Transverse colon (tissue), 4 donors: ENCODE data around the gene LOXL1. TPM values are rescaled to one million over a fixed set of nuclear protein-coding genes. Genes with fewer than 3 reads are reported as not detected.
"Not testable (repeated sequence)": the region's sequence is repeated elsewhere in the genome, so short reads cannot be mapped to it uniquely, and the experiment has no call there.

Experiments
- DNase-seq: peaks from one replicate; pipeline ENCODE4 v3.0.0-alpha.2; 2019
- H3K27ac ChIP-seq, 4 donors: fragments of 200-600 bp; sonication (generic); 2 replicates each; pipeline ENCODE4 v1.5.1; 2016 to 2018; ENCODE audit warnings: inconsistent platforms in 4 of 4
- H3K27me3 ChIP-seq: fragments of 200-600 bp; sonication (generic); 2 replicates; pipeline ENCODE4 v1.5.1; 2017; ENCODE audit warnings: inconsistent platforms
- H3K36me3 ChIP-seq, 4 donors: fragments of 200-600 bp; sonication (generic); 2 replicates each; pipeline ENCODE4 v1.5.1; 2017 to 2019; ENCODE audit warnings: inconsistent platforms in 4 of 4
- H3K4me1 ChIP-seq, 4 donors: fragments of 200-600 bp; sonication (generic); 2 replicates each; pipeline ENCODE4 v1.5.1; 2017 to 2020; ENCODE audit warnings: inconsistent platforms in 4 of 4
- H3K4me3 ChIP-seq, 4 donors: fragments of 200-600 bp; sonication (generic); 1 replicate in 1 of 4; 2 replicates in 3 of 4; pipeline versions ENCODE4 v1.5.1 to v1.6.1; 2017 to 2019; ENCODE audit warnings: inconsistent platforms in 4 of 4
- H3K9me3 ChIP-seq, 2 donors: fragments of 200-600 bp; sonication (generic); 2 replicates each; pipeline ENCODE4 v1.5.1; 2017 to 2019; ENCODE audit warnings: inconsistent platforms in 2 of 2
- EP300 ChIP-seq: sonication (generic); formaldehyde crosslinking; IDR thresholded peaks from one replicate; pipeline ENCODE4 v1.6.1; 2017; ENCODE audit warnings: antibody characterized with exemption, low read depth
- POLR2A ChIP-seq: fragments of 450-650 bp; IDR thresholded peaks from one replicate; pipeline ENCODE4 v1.6.1; 2016; ENCODE audit warnings: antibody characterized with exemption, mild to moderate bottlenecking, moderate library complexity
- WGBS, 2 donors: methylation state at CpG; one replicate each; pipeline ENCODE4 v1.1.5; 2018; ENCODE audit warnings: low coverage in 1 of 2; 5-methylcytosine and 5-hydroxymethylcytosine counted together
- in situ Hi-C, 4 donors: fragments of 200-750 bp; cut with MboI; loops; one replicate each; pipeline versions ENCODE4 v1.15.0 to v1.15.1; 2017; ENCODE audit warnings: low sequenced_read_pairs in 3 of 4, low pct_ligation_motif_present in 1 of 4, low pct_unique_long_range_greater_than_20kb in 1 of 4
- intact Hi-C: fragments of 100-400 bp; cut with DNase I; formaldehyde crosslinking; loops from one replicate; pipeline ENCODE4 v1.15.1; 2023; ENCODE audit warnings: low total_unique reads
- total RNA-seq, 4 donors: library from RNA; depleted of rRNA; stranded (reverse); fragments of >200 nt; gene quantifications; one replicate each; pipeline ENCODE4 v1.1.0, GENCODE V29; 2016
- TF ChIP-seq, protein P1 (sequence below), 5 experiments: fragments of 200-600 bp in 3 of 5; fragments of 450-650 bp in 2 of 5; sonication (generic) in 3 of 5; IDR thresholded peaks; 1 replicate in 2 of 5; 2 replicates in 3 of 5; pipeline ENCODE4 v1.5.1; 2016 to 2017; ENCODE audit warnings: antibody characterized with exemption in 5 of 5, inconsistent platforms in 3 of 5, mild to moderate bottlenecking in 2 of 5, moderate library complexity in 1 of 5

LOXL1 gene
- total RNA-seq, 4 donors from 2014 or later = 1.8 to 6.8 (median 1.9) TPM; not detected in 1

DNA sequence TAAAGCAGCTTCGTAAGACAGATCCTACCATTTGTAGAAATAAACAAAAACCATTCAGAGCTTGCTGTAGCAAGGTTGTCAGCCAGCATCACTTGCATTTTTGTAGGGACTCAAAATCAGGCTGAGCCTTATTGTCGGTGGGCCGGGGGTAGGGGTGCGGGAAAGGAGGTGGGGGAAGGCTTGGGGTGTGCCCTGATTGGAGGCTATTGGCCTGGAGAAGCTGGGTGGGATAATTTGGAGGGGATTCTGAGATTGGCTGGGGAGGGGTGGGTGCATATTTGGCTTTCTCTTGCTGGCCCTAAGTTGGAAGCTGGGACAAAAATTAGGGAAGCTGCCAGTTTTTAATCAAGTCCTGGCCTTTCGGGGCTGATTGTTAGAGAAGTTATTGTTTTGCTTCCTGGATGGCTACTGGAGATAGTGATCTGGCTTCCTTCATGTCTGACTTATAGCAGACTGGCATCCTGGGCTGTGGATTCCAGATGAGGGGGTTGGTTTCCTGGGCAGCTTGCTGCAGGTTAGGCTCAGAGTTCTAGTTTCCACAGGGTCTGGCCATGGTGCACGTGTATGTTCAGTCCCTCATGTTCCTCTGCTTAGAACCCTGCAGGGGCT is 43.0 kb downstream of the LOXL1 start:
- in situ Hi-C loops = loop anchor here in 1 of 4 donors (10.0 to 25.0 kb wide), 2 partner anchors 56 to 343 kb away; no protein-coding TSS in a partner anchor

DNA sequence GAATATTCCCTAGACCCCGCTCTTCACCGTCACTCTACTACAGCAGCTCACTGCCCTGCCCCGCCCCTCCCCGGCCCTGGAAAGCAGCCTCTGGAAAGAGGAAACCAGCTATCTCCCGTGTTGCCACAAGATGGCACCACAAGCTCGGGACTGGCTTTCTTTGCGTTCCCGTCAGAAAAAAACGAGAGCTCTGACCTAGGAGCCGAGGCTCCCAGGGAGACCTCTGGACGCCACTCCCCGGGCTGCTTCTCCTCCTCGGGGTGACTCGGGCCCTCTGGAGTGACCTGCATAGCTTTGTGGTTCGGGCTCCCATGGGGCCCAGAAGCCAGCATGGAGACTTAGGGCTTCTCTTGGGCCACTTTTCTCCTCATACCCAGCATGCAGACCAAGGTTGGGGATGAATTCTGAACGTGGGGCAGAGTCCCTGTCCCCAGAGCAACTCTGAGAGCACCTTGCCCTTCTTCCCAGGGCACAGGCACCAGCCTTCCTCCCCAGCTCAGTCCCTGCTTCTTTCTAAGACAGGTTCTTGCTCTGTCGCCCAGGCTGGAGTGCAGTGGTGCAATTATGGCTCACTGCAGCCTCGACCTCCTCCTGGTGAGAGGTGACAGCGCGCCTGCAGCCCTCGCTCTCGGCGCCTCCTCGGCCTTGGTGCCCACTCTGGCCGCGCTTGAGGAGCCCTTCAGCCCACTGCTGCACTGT is 46.9 kb downstream of the LOXL1 start:
- peak overlapping the region in 1 of 4 donors; percentile 21 for H3K4me3 ChIP-seq
- H3K27ac ChIP-seq = no peak overlapping the region
- TF ChIP-seq POLR2A = no peak
- TF ChIP-seq, protein P1, sequence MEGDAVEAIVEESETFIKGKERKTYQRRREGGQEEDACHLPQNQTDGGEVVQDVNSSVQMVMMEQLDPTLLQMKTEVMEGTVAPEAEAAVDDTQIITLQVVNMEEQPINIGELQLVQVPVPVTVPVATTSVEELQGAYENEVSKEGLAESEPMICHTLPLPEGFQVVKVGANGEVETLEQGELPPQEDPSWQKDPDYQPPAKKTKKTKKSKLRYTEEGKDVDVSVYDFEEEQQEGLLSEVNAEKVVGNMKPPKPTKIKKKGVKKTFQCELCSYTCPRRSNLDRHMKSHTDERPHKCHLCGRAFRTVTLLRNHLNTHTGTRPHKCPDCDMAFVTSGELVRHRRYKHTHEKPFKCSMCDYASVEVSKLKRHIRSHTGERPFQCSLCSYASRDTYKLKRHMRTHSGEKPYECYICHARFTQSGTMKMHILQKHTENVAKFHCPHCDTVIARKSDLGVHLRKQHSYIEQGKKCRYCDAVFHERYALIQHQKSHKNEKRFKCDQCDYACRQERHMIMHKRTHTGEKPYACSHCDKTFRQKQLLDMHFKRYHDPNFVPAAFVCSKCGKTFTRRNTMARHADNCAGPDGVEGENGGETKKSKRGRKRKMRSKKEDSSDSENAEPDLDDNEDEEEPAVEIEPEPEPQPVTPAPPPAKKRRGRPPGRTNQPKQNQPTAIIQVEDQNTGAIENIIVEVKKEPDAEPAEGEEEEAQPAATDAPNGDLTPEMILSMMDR (IDR thresholded peaks at IDR 0.05) = peak; percentile 80 to 88 (median 85)
- no peaks in the 10 kb centered on the region for H3K36me3 ChIP-seq
- peaks cover 32% of the 10 kb centered on the region for H3K27me3 ChIP-seq
- peaks cover 0 to 16% (median 4%) of the 10 kb centered on the region in 4 donors for H3K4me1 ChIP-seq
- DNase-seq = peak; percentile 90
- intact Hi-C loops (loop anchor here (2.0 to 10.0 kb wide), 2 partner anchors 66 to 352 kb away; no protein-coding TSS in a partner anchor), in situ Hi-C loops (loop anchor here in 1 of 4 donors (25.0 kb wide), 1 partner anchor 339 kb away; no protein-coding TSS in a partner anchor)
- H3K9me3 ChIP-seq = no peaks in the 10 kb centered on the region
- WGBS, 2 donors = 28% methylated on average over 25 of the region's 26 CpGs; no CpG with 5 or more reads in 1 of the 2 donors

More for the DNA sequence above, 43.0 kb downstream of the LOXL1 start:
- TF ChIP-seq, protein P1 (IDR thresholded peaks at IDR 0.05) = no peak
- no peaks in the 10 kb centered on the region for H3K9me3 ChIP-seq
- no peaks in the 10 kb centered on the region for H3K36me3 ChIP-seq
- H3K4me1 ChIP-seq = peaks cover 3 to 23% (median 9%) of the 10 kb centered on the region in 4 donors
- no peak for DNase-seq
- peaks cover 3% of the 10 kb centered on the region for H3K27me3 ChIP-seq
- intact Hi-C loops = no loop called here
- H3K4me3 ChIP-seq = no peak overlapping the region
- no peak overlapping the region for H3K27ac ChIP-seq
- 83 to 90% methylated on average over 3 to 6 of the region's 6 CpGs for WGBS, 2 donors

DNA sequence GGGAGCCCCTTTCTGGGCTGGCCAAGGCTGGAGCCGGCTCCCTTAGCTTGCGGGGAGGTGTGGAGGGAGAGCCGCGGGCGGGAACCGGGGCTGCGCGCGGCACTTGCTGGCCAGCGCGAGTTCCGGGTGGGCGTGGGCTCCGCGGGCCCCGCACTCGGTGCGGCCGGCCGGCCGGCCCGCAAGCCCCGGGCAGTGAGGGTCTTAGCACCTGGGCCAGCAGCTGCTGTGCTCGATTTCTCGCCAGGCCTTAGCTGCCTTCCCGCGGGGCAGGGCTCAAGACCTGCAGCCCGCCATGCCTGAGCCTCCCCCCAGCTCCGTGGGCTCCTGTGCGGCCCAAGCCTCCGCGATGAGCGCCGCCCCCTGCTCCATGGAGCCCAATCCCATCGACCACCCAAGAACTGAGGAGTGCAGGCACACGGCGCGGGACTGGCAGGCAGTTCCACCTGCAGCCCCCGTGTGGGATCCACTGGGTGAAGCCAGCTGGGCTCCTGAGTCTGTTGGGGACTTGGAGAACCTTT is 47.5 kb downstream of the LOXL1 start:
- not testable (repeated sequence) for H3K36me3 ChIP-seq, H3K4me3 ChIP-seq, H3K27ac ChIP-seq, H3K9me3 ChIP-seq, DNase-seq
- intact Hi-C loops (loop anchor here (2.0 to 10.0 kb wide), 2 partner anchors 65 to 351 kb away; no protein-coding TSS in a partner anchor), in situ Hi-C loops (loop anchor here in 1 of 4 donors (25.0 kb wide), 1 partner anchor 339 kb away; no protein-coding TSS in a partner anchor)
- 96% methylated on average over 22 of the region's 39 CpGs; no CpG with 5 or more reads in 1 of the 2 donors for WGBS, 2 donors
- peaks cover 0 to 16% (median 4%) of the 10 kb centered on the region in 4 donors for H3K4me1 ChIP-seq
- H3K27me3 ChIP-seq = peaks cover 32% of the 10 kb centered on the region

DNA sequence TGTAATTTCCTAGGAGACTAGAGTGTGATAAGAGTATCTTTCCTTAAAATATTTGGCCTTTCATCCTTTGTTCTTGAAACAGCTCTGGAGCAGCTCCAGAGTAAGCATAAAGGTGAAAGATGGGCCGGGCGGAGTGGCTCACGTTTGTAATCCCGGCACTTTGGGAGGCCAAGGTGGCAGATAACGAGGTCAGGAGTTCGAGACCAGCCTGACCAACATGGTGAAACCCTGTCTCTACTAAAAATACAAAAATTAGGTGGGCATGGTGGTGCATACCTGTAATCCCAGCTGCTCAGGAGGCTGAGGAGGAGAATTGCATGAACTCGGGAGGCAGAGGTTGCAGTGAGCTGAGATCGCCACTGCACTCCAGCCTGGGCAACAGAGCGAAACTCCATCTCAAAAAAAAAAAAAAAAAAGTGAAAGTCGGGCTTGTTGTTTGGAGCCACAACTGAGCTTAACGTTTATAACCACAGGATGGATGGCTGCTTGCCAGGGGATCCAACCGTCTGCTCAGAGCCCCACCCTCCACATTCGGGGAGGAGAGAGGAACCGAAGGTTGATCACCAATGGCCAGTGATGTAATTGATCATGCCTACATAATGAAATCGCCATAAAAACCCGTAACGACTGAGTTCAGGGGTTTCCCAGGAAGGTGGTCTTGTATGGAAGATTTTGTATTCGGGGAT is 49.3 kb downstream of the LOXL1 start:
- H3K4me1 ChIP-seq = peaks cover 0 to 16% (median 4%) of the 10 kb centered on the region in 4 donors
- H3K27ac ChIP-seq, H3K36me3 ChIP-seq, DNase-seq, H3K9me3 ChIP-seq, in situ Hi-C loops, H3K4me3 ChIP-seq: not testable (repeated sequence)
- H3K27me3 ChIP-seq = peaks cover 32% of the 10 kb centered on the region
- 3 to 19% methylated on average over 5 to 18 of the region's 18 CpGs for WGBS, 2 donors
- intact Hi-C loops = loop anchor here (10.0 kb wide), 1 partner anchor 349 kb away; no protein-coding TSS in a partner anchor

DNA sequence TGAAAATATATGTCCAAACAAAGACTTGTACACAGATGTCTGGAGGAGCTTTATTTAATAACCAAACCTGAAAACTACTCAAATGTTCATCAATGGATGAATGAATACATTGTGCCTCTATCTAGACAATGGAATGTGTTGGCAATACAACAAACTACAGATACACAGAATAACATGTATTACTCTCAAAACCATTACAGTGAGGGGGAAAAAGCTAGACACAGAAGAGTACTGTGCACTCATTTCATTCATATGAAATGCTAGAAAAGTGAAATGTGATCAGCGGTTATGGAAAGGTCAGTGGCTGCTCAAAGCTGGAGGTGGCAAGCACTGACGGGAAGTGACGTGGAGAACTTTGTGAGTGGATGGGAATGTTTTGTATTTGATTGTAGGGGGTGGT is 52.6 kb downstream of the LOXL1 start:
- Histone ChIP-seq H3K4me3 (no peak overlapping the region), H3K27ac (no peak overlapping the region), H3K36me3 (no peaks in the 10 kb centered on the region), H3K9me3 (no peaks in the 10 kb centered on the region), H3K4me1 (peaks cover 24 to 34% (median 25%) of the 10 kb centered on the region in 4 donors), H3K27me3 (peaks cover 32% of the 10 kb centered on the region)
- in situ Hi-C loops = no loop called here
- 77 to 89% methylated on average over 3 of the region's 3 CpGs for WGBS, 2 donors
- no peak for DNase-seq
- intact Hi-C loops = loop anchor here (10.0 kb wide), 1 partner anchor 346 kb away; no protein-coding TSS in a partner anchor
- TF ChIP-seq, protein P1 (IDR thresholded peaks at IDR 0.05) = no peak
- no peak for TF ChIP-seq POLR2A
- TF ChIP-seq EP300 = no peak
